Lung (tissue), 12 donors: ENCODE measurements around the gene AUTS2. TPM values are rescaled to one million over a fixed set of nuclear protein-coding genes. Genes with fewer than 3 reads are reported as not detected.

Experiments used
- ATAC-seq: fragments of 200-7000 bp; cut with Tn5 transposase; one replicate; pipeline ENCODE4 v1.9.1; 2020; ENCODE audit warnings: moderate number of reproducible peaks; ENCODE audit not compliant: insufficient read depth, low FRiP score
- DNase-seq, 3 donors: peaks; one replicate each; pipeline ENCODE4 v3.0.0-alpha.2; 2013 to 2017
- H3K27ac ChIP-seq, 2 donors: one replicate each; pipeline ENCODE4 v1.5.1; 2013; ENCODE audit warnings: mild to moderate bottlenecking in 2 of 2, moderate library complexity in 2 of 2, control low read depth in 1 of 2, inconsistent platforms in 1 of 2, low read depth in 1 of 2, low read length in 1 of 2
- H3K27me3 ChIP-seq, 3 donors: one replicate each; pipeline ENCODE4 v1.5.1; 2013; ENCODE audit warnings: low read length in 2 of 3; ENCODE audit not compliant: control insufficient read depth in 3 of 3, insufficient read depth in 3 of 3
- H3K36me3 ChIP-seq, 4 donors: one replicate each; pipeline ENCODE4 v1.5.1; 2013; ENCODE audit warnings: low read length in 4 of 4, mild to moderate bottlenecking in 1 of 4, moderate library complexity in 1 of 4; ENCODE audit not compliant: control insufficient read depth in 4 of 4, insufficient read depth in 4 of 4
- H3K4me1 ChIP-seq, 5 donors: one replicate each; pipeline ENCODE4 v1.5.1; 2013; ENCODE audit warnings: low read length in 5 of 5, mild to moderate bottlenecking in 2 of 5, moderate library complexity in 1 of 5; ENCODE audit not compliant: control insufficient read depth in 5 of 5, insufficient read depth in 5 of 5
- H3K4me3 ChIP-seq: one replicate; pipeline ENCODE4 v1.5.1; 2013; ENCODE audit warnings: mild to moderate bottlenecking, control low read depth, moderate library complexity
- H3K9ac ChIP-seq, 2 donors: one replicate each; pipeline ENCODE4 v1.5.1; 2013; ENCODE audit warnings: low read length in 2 of 2, control low read depth in 1 of 2; ENCODE audit not compliant: insufficient read depth in 1 of 2
- H3K9me3 ChIP-seq, 4 donors: one replicate each; pipeline ENCODE4 v1.5.1; 2013; ENCODE audit warnings: low read length in 3 of 4, mild to moderate bottlenecking in 1 of 4, moderate library complexity in 1 of 4; ENCODE audit not compliant: control insufficient read depth in 4 of 4, insufficient read depth in 3 of 4
- WGBS, 2 donors: extraction: QIAGEN DNeasy Blood & Tissue Kit; methylation state at CpG; one replicate each; pipeline ENCODE4 v1.1.7; 2013; 5-methylcytosine and 5-hydroxymethylcytosine counted together
- polyA plus RNA-seq, 2 donors: library from polyadenylated mRNA; stranded (reverse); fragments of 200-250 nt; gene quantifications; one replicate each; pipeline ENCODE4 v1.2.1, GENCODE V29; 2013
- total RNA-seq, 2 donors: library from RNA; depleted of rRNA in 1 of 2; stranded (reverse); fragments of >200 nt in 1 of 2; gene quantifications; one replicate each; pipeline ENCODE4 v1.2.1, GENCODE V29; 2014 to 2021
- TF ChIP-seq, protein P1 (sequence below): IDR thresholded peaks from 2 replicates; pipeline ENCODE4 v1.5.1; 2012; ENCODE audit warnings: mild to moderate bottlenecking; ENCODE audit errors: control extremely low read depth, extremely low read depth
- donor health status: control.
- donor health status: control.
- donor health status: Bipolar disorder and iron deficiency.
- donor health status: healthy.
- donor health status: DM: yes; HTN: yes; CAD: no.

AUTS2 gene
- total and polyA plus RNA-seq, 4 donors: 11.8 to 115 (median 40.6) TPM

DNA sequence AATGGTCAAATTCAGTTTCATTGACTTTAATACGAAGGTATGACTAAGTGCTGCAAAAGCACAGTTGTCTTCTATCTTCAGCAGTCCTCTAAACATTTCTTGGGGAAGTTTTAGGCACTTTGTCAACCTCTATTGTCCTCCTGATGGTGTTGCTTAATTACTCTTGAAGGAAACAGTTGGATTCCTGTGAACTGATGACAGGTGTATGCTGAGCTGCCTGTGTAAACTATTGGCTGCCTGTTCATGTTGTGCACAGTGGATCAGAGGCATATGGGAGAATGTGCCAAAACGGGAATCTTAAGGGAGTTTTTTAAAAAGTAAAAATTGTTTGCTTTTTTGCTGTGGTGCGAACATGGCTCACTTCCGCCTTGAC, 221.0 kb downstream of the AUTS2 start:
- Histone ChIP-seq H3K27me3 (no peaks in the 10 kb centered on the region), H3K9me3 (no peaks in the 10 kb centered on the region), H3K9ac (no peak overlapping the region), H3K4me1 (peaks cover 13 to 50% (median 23%) of the 10 kb centered on the region in 5 donors), H3K27ac (no peak overlapping the region), H3K4me3 (no peak overlapping the region), H3K36me3 (no peaks in the 10 kb centered on the region)
- TF ChIP-seq, protein P1, sequence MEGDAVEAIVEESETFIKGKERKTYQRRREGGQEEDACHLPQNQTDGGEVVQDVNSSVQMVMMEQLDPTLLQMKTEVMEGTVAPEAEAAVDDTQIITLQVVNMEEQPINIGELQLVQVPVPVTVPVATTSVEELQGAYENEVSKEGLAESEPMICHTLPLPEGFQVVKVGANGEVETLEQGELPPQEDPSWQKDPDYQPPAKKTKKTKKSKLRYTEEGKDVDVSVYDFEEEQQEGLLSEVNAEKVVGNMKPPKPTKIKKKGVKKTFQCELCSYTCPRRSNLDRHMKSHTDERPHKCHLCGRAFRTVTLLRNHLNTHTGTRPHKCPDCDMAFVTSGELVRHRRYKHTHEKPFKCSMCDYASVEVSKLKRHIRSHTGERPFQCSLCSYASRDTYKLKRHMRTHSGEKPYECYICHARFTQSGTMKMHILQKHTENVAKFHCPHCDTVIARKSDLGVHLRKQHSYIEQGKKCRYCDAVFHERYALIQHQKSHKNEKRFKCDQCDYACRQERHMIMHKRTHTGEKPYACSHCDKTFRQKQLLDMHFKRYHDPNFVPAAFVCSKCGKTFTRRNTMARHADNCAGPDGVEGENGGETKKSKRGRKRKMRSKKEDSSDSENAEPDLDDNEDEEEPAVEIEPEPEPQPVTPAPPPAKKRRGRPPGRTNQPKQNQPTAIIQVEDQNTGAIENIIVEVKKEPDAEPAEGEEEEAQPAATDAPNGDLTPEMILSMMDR: no peak
- DNase-seq (no peak), ATAC-seq (no peak)
- 65 to 83% methylated on average over 4 of the region's 4 CpGs for WGBS, 2 donors

- Histone ChIP-seq H3K9ac (no peak overlapping the region), H3K27ac (no peak overlapping the region), H3K36me3 (no peaks in the 10 kb centered on the region), H3K27me3 (no peaks in the 10 kb centered on the region), H3K4me1 (peaks cover 10 to 56% (median 27%) of the 10 kb centered on the region in 5 donors), H3K9me3 (no peaks in the 10 kb centered on the region), H3K4me3 (no peak overlapping the region)
- TF ChIP-seq, protein P1: no peak
- ATAC-seq (no peak), DNase-seq (no peak)
- WGBS, 2 donors: 68 to 90% methylated on average over 3 of the region's 3 CpGs
Measured at GRCh38 chr7:69820479-69821192, 222.4 kb downstream of the AUTS2 start.

DNA sequence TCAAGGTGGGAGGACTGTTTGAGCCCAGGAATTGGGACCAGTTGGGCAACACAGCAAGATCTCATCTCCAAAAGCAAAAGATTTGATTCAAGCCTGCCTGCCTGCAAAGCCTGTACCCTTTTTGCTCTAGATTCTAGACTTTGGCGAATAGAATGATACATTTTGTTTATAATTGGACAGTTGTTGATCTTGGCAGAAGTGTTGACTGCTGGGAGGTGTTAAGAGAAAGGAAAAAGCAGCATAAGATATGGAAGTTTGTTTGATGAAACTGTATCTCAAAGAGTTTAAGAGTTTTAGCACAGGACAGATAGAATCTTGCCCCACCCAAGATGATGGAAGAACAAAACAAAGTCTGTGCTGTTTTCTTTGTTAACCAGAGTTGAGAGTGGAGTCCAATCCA, 224.1 kb downstream of the AUTS2 start:
- peaks cover 10 to 50% (median 25%) of the 10 kb centered on the region in 5 donors for H3K4me1 ChIP-seq
- no peaks in the 10 kb centered on the region for H3K36me3 ChIP-seq
- WGBS, 2 donors: 62 to 81% methylated on average over 1 of the region's 1 CpG
- ATAC-seq (no peak), DNase-seq (peak in 2 of 3 donors; percentile 79)
- H3K9me3 ChIP-seq: no peaks in the 10 kb centered on the region
- H3K27ac ChIP-seq: no peak overlapping the region
- TF ChIP-seq, protein P1: no peak
- H3K27me3 ChIP-seq: no peaks in the 10 kb centered on the region
- no peak overlapping the region for H3K9ac ChIP-seq
- no peak overlapping the region for H3K4me3 ChIP-seq
